Neural progenitor cell (in vitro differentiated cells): Measurements from ENCODE around the gene CIAO3. TPM values are rescaled to one million over a fixed set of nuclear protein-coding genes. Genes with fewer than 3 reads are reported as not detected.

Source experiments
- DNase-seq: peaks from one replicate; pipeline ENCODE4 v3.0.0-alpha.2; 2016; ENCODE audit warnings: low spot score
- H2AFZ ChIP-seq: fragments of 200-600 bp; sonication (generic); replicated peaks from 2 replicates; pipeline ENCODE4 v1.6.1; 2016; ENCODE audit warnings: antibody characterized with exemption
- H3F3A ChIP-seq: fragments of 200-600 bp; sonication (generic); 2 replicates; pipeline ENCODE4 v1.6.1; 2016; ENCODE audit warnings: antibody characterized with exemption, low read depth
- H3K27ac ChIP-seq: fragments of 200-600 bp; sonication (generic); 2 replicates; pipeline ENCODE4 v1.5.1; 2016; ENCODE audit warnings: mild to moderate bottlenecking
- H3K27me3 ChIP-seq: fragments of 200-600 bp; sonication (generic); 2 replicates; pipeline ENCODE4 v1.6.1; 2016; ENCODE audit warnings: mild to moderate bottlenecking, moderate library complexity
- H3K36me3 ChIP-seq: fragments of 200-600 bp; sonication (generic); 2 replicates; pipeline ENCODE4 v1.5.1; 2016
- H3K4me1 ChIP-seq: fragments of 200-600 bp; sonication (generic); 2 replicates; pipeline ENCODE4 v1.6.1; 2016; ENCODE audit warnings: mixed run types
- H3K4me2 ChIP-seq: fragments of 200-600 bp; sonication (generic); 2 replicates; pipeline ENCODE4 v1.6.1; 2016
- H3K4me3 ChIP-seq: fragments of 200-600 bp; sonication (generic); 2 replicates; pipeline ENCODE4 v1.5.1; 2016
- H3K79me2 ChIP-seq: fragments of 200-600 bp; sonication (generic); 2 replicates; pipeline ENCODE4 v1.6.1; 2016; ENCODE audit warnings: low read depth
- H3K9ac ChIP-seq: fragments of 200-600 bp; sonication (generic); 2 replicates; pipeline ENCODE4 v1.6.1; 2016
- H3K9me3 ChIP-seq: fragments of 200-600 bp; sonication (generic); 2 replicates; pipeline ENCODE4 v1.5.1; 2016; ENCODE audit warnings: low read depth
- H4K20me1 ChIP-seq: fragments of 200-600 bp; sonication (generic); 2 replicates; pipeline ENCODE4 v1.6.1; 2016; ENCODE audit warnings: low read depth
- H3K27ac Mint-ChIP-seq: 3 replicates; pipeline ENCODE4 v1.8.0; 2021; ENCODE audit warnings: mixed read lengths
- H3K27me3 Mint-ChIP-seq: 2 replicates; pipeline ENCODE4 v1.8.0; 2022; ENCODE audit warnings: low read depth, mild to moderate bottlenecking, inconsistent platforms, moderate library complexity, mixed read lengths; ENCODE audit not compliant: insufficient read depth
- H3K36me3 Mint-ChIP-seq: 3 replicates; pipeline ENCODE4 v1.8.0; 2021; ENCODE audit warnings: mixed read lengths
- H3K4me1 Mint-ChIP-seq: 3 replicates; pipeline ENCODE4 v1.8.0; 2021; ENCODE audit warnings: mixed read lengths
- H3K4me3 Mint-ChIP-seq: 3 replicates; pipeline ENCODE4 v1.8.0; 2021; ENCODE audit warnings: mild to moderate bottlenecking, moderate library complexity, mixed read lengths
- H3K9me3 Mint-ChIP-seq: 3 replicates; pipeline ENCODE4 v1.8.0; 2020; ENCODE audit warnings: mixed read lengths
- CTCF ChIP-seq: fragments of 200-600 bp; sonication (generic); IDR thresholded peaks from 2 replicates; pipeline ENCODE4 v1.5.1; 2017; ENCODE audit warnings: antibody characterized with exemption, mild to moderate bottlenecking
- EZH2 ChIP-seq: fragments of 200-600 bp; sonication (generic); IDR thresholded peaks from 2 replicates; pipeline ENCODE4 v1.6.1; 2017; ENCODE audit warnings: antibody characterized with exemption, mild to moderate bottlenecking, moderate library complexity
- EZH2phosphoT487 ChIP-seq: fragments of 200-600 bp; sonication (generic); IDR thresholded peaks from 2 replicates; pipeline ENCODE4 v1.6.1; 2017; ENCODE audit warnings: antibody characterized with exemption
- total RNA-seq: library from RNA; depleted of rRNA; stranded (reverse); fragments of >200 nt; gene quantifications from 2 replicates; pipeline ENCODE4 v1.2.3, GENCODE V29; 2015; ENCODE audit warnings: low replicate concordance

CIAO3 gene
- total RNA-seq, 1 donor from 2014 or later, result 20.5 TPM

- Histone ChIP-seq H3F3A (peaks cover 26% of the 10 kb centered on the region), H3K4me2 (peak overlapping the region; percentile 74), H3K27ac (no peak overlapping the region), H3K4me3 (peak overlapping the region; percentile 37), H3K36me3 (no peaks in the 10 kb centered on the region), H3K79me2 (no peaks in the 10 kb centered on the region), H2AFZ (no peak overlapping the region), H3K9me3 (no peaks in the 10 kb centered on the region), H3K4me1 (peaks cover 8% of the 10 kb centered on the region), H3K9ac (no peak overlapping the region), H3K27me3 (peaks cover 100% of the 10 kb centered on the region), H4K20me1 (peaks cover 30% of the 10 kb centered on the region)
- Mint-ChIP-seq H3K4me1 (peaks cover 6% of the 10 kb centered on the region), H3K27ac (no peak overlapping the region), H3K36me3 (no peaks in the 10 kb centered on the region), H3K27me3 (peaks cover 41% of the 10 kb centered on the region), H3K4me3 (peak overlapping the region; percentile 48), H3K9me3 (no peaks in the 10 kb centered on the region)
- TF ChIP-seq EZH2phosphoT487 (peak; percentile 71), EZH2 (peak; percentile 16), CTCF (no peak)
- peak; percentile 60 for DNase-seq
These were observed 45.3 kb downstream of the CIAO3 start for GRCh38 chr16:695355-696089.

- Histone ChIP-seq H3K36me3 (no peaks in the 10 kb centered on the region), H4K20me1 (peaks cover 24% of the 10 kb centered on the region), H3K9ac (no peak overlapping the region), H3K4me2 (peak overlapping the region; percentile 76), H3K27ac (no peak overlapping the region), H3K4me3 (peak overlapping the region; percentile 44), H3K9me3 (no peaks in the 10 kb centered on the region), H3K4me1 (peaks cover 8% of the 10 kb centered on the region), H3K79me2 (no peaks in the 10 kb centered on the region), H3K27me3 (peaks cover 95% of the 10 kb centered on the region), H2AFZ (no peak overlapping the region), H3F3A (peaks cover 26% of the 10 kb centered on the region)
- H3K9me3 Mint-ChIP-seq, result no peaks in the 10 kb centered on the region
- H3K36me3 Mint-ChIP-seq, result no peaks in the 10 kb centered on the region
- peaks cover 41% of the 10 kb centered on the region for H3K27me3 Mint-ChIP-seq
- no peak overlapping the region for H3K27ac Mint-ChIP-seq
- TF ChIP-seq EZH2phosphoT487 (peak; percentile 64), CTCF (no peak), EZH2 (peak; percentile 78)
- H3K4me3 Mint-ChIP-seq, result no peak overlapping the region
- peaks cover 8% of the 10 kb centered on the region for H3K4me1 Mint-ChIP-seq
- no peak for DNase-seq
These were observed 45.9 kb downstream of the CIAO3 start for GRCh38 chr16:694863-695354.

GRCh38 chr16:694187-694862 is 46.5 kb downstream of the CIAO3 start:
- H3K79me2 ChIP-seq, result peaks cover 2% of the 10 kb centered on the region

More at GRCh38 chr16:694187-694862, 46.5 kb downstream of the CIAO3 start:
- Histone ChIP-seq H4K20me1 (peaks cover 18% of the 10 kb centered on the region), H3K27ac (no peak overlapping the region), H3K36me3 (no peaks in the 10 kb centered on the region), H3K4me3 (peak overlapping the region; percentile 44), H3K9ac (no peak overlapping the region), H3K27me3 (peaks cover 89% of the 10 kb centered on the region), H2AFZ (no peak overlapping the region), H3K4me2 (peak overlapping the region; percentile 76), H3K4me1 (peaks cover 8% of the 10 kb centered on the region), H3F3A (peaks cover 32% of the 10 kb centered on the region), H3K9me3 (no peaks in the 10 kb centered on the region)
- TF ChIP-seq CTCF (no peak), EZH2 (peak; percentile 93), EZH2phosphoT487 (peak; percentile 86)
- H3K9me3 Mint-ChIP-seq, result no peaks in the 10 kb centered on the region
- H3K27me3 Mint-ChIP-seq, result peaks cover 40% of the 10 kb centered on the region
- H3K4me3 Mint-ChIP-seq, result peak overlapping the region; percentile 70
- no peak overlapping the region for H3K27ac Mint-ChIP-seq
- peaks cover 11% of the 10 kb centered on the region for H3K4me1 Mint-ChIP-seq
- H3K36me3 Mint-ChIP-seq, result no peaks in the 10 kb centered on the region
- peak; percentile 69 for DNase-seq
